NCI-H526 (cell line): Measurements from ENCODE around the gene GRM1.
"Not testable (repeated sequence)": the region's sequence is repeated elsewhere in the genome, so short reads cannot be mapped to it uniquely, and the experiment has no call there.

Experiments used
- DNase-seq, 2 experiments: peaks; one replicate each; lab custom pipeline; 2025; lab: John Stamatoyannopoulos, UW

Gene GRM1

GRCh38 chr6:146191612-146192011, 162.8 kb downstream of the GRM1 start:
- no peak for DNase-seq

- DNase-seq = no peak
Measured at GRCh38 chr6:146194434-146194833, 165.6 kb downstream of the GRM1 start.

DNA sequence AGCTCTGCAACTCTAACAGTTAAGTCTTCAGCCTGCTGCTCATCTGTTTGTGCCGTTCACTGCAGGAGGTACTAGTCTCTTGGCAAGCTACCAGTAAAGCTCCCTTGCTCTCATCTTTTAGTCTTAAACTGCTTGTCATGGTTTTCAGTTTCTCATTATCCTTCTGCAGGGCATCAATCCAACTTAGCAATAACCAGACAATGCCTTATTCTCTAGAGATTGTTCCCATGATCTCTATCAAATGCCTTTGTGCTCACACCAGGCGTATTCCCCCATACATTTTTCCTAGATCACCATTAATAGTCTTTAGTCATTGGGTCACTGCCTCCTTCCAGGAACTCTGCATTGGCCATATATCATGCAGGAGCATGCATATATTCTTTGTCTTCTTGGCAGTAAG, 171.3 kb downstream of the GRM1 start:
- no peak for DNase-seq

GRCh38 chr6:146202570-146202969, 173.7 kb downstream of the GRM1 start:
- DNase-seq = no peak

- DNase-seq = no peak
Measured at GRCh38 chr6:146209942-146210341, 181.1 kb downstream of the GRM1 start.

DNA sequence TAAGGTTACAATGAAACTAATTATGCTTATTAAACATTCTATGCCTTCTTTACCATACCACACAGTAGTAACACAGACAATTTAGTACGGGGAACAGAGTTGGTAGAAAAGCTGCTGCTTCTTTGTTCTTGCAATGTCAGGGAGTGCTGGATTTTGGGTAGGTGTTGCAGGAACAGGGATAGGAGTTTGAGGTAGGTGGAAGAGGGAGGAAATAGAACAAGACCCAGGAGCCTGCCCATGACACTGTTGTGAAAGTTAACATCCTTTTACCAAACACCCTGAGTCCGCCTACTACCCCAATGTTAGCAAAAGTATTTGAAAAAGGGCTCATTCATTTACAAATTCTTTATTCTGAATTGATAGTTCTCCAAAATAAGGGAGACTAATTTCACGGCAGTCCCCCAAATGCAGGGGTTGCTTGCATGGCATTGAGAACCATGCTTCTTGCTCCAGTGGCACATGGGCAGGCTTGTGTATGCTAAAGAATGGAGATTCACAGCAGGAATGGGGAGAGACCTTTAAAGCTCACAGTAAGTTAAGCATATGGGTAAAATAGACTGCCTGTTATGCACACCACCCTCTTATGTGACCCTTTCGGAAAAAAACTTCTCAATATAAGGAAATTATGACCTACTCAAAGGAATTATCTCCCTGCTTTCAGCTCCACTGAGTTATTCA, 181.7 kb downstream of the GRM1 start:
- no peak for DNase-seq

DNA sequence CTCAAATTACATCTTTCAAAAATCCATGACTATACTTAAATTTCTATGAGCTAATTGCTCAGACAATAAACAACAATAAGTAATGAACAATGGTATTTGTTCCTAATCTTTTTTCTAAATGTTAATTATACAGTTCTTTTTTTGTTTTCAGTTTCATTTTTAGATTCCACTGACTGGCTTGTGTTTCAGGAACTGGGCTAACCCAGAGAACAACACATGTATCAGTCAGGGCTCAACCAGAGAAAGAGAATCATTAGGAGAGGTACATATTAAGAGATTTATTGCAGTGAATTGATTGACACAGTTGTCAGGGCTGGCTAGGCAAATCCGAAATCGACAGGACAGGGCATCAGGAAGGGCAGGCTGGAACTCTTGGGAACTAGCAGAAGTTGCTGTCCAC, 182.8 kb downstream of the GRM1 start:
- no peak for DNase-seq

GRCh38 chr6:146212781-146213180, 183.9 kb downstream of the GRM1 start:
- DNase-seq = no peak

GRCh38 chr6:146219101-146219500, 190.2 kb downstream of the GRM1 start:
- no peak for DNase-seq

GRCh38 chr6:146224449-146224848, 195.6 kb downstream of the GRM1 start:
- no peak for DNase-seq

GRCh38 chr6:146224988-146225387, 196.1 kb downstream of the GRM1 start:
- no peak for DNase-seq

- DNase-seq = no peak
Measured at GRCh38 chr6:146240322-146240721, 211.5 kb downstream of the GRM1 start.

DNA sequence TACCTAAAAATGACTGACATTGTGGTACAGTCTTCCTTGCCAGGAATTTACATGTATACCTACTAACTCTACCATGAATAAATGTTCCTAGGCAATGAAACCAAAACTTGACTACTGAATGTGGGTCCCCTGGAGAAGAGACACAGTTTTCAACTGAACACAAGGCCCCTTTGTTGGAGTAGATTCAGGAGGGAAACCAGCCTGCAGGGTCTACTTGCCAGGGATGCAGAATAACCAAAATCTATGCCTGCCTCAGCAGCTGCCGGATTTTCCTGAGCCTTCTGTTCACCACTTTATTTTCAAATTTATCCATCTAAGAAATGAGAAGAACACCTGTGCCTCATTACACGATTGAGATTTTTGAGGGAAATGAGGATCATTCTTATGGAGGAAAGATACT, 211.9 kb downstream of the GRM1 start:
- no peak for DNase-seq

- not testable (repeated sequence) for DNase-seq
Measured at GRCh38 chr6:146243646-146244045, 214.8 kb downstream of the GRM1 start.

DNA sequence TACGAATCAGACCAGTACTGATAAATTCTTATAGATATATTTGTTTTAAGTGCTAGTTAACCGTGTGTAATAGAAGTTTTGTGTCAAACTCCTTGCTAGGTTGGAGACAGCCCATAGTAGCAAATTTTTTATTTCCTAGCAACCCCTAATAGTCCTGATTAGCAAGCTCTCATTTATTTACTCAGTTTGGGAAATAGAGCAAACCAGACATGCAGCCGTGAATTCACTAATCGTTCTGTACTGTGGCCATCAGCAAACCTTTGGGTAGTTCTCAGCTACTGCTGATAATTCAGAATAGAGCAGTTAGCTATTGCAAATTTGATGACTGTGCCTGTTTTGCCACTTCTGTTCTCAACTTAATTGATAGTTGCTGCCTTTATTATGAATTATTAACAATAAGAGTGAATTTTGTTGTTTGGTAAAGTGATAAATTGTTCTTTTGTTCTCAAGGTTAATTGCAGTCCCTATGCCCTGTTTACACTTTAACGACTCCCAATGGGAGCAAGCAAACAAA, 215.8 kb downstream of the GRM1 start:
- DNase-seq = no peak

GRCh38 chr6:146246028-146246427, 217.2 kb downstream of the GRM1 start:
- DNase-seq = no peak

DNA sequence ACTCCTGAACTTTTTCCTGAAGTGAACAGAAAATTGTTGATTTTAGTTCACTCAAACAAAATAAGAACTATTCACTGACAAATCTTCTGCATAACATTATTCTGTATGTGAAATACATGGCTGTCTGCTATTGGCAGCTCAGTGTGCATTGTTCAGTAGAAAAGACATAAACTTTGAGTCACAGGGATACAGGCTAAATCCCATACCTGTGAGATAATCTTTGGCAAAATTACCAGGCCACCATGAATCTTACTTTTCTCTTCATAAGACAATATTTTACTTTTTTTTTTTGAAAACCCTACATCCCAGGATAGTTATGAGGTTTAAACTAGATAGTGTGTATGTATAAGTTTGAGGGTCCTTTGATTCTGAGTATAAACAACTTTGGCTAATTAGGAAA, 224.8 kb downstream of the GRM1 start:
- DNase-seq = no peak

DNA sequence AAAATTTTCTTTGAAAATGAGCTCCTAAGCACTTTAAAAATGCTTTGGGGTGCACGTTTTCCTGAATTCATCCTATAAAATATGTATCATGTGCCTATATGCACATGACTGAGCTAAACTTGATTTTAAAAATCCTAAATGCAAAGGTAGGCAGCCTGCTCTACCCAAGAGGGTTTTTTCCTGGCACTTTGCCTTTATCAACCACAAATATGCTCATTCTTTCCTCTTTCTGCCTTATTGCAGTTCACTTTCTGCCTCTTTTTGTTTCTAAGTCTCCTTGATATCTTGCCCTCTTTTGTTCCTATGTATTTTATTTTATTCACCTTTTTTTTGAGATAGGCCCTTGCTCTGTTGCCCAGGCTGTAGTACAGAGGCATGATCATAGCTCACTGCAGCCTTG, 229.3 kb downstream of the GRM1 start:
- DNase-seq = no peak

DNA sequence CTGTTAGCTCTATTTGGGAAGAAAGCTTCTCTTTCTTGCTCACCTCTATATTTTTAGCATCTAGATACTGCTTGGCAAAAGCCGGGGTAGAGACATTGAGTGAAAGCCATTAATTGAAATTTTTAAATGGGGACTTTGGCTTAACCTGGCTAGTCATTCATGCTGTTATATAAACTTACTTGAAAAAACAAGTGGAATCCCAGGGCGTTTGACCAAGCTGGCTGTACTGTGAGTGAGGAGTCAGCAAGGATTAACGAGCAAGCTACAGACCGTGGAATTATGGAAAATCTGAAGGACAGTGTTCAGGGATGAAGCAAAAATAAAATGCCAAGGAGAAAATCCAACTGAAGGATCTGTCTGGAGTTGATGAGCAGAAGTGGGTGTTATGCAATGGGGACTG, 232.0 kb downstream of the GRM1 start:
- DNase-seq = no peak

- no peak for DNase-seq
Measured at GRCh38 chr6:146265056-146265455, 236.2 kb downstream of the GRM1 start.

GRCh38 chr6:146267447-146267846, 238.6 kb downstream of the GRM1 start:
- no peak for DNase-seq

- no peak for DNase-seq
Measured at GRCh38 chr6:146267946-146268345, 239.1 kb downstream of the GRM1 start.

- no peak for DNase-seq
Measured at GRCh38 chr6:146269482-146269881, 240.6 kb downstream of the GRM1 start.

- DNase-seq = not testable (repeated sequence)
Measured at GRCh38 chr6:146271163-146271562, 242.3 kb downstream of the GRM1 start.
